ENCODE measurements around the gene CHCHD3.

CHCHD3 gene

DNA sequence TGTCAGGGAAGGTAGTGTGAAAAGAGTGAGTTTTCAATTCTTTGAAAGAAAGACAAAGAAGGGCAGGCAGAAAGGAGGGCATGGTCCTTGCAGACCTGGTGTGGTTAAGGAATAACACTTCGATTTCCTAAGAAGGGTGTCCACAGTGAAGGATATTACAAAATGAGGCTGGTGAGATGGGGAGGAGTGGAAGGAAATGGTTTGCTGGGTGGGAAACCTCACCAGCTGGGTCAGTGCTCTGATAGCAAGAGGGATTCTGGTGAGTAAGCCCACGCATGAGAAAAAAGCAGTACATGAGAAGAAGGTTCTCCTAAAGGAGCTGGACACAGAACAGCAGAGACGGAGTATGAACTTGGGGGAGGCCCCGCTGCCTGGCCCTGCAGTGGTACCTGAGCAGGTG, 275.1 kb downstream of the CHCHD3 start:
- TF ChIP-seq, protein P1, sequence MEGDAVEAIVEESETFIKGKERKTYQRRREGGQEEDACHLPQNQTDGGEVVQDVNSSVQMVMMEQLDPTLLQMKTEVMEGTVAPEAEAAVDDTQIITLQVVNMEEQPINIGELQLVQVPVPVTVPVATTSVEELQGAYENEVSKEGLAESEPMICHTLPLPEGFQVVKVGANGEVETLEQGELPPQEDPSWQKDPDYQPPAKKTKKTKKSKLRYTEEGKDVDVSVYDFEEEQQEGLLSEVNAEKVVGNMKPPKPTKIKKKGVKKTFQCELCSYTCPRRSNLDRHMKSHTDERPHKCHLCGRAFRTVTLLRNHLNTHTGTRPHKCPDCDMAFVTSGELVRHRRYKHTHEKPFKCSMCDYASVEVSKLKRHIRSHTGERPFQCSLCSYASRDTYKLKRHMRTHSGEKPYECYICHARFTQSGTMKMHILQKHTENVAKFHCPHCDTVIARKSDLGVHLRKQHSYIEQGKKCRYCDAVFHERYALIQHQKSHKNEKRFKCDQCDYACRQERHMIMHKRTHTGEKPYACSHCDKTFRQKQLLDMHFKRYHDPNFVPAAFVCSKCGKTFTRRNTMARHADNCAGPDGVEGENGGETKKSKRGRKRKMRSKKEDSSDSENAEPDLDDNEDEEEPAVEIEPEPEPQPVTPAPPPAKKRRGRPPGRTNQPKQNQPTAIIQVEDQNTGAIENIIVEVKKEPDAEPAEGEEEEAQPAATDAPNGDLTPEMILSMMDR (IDR thresholded peaks at IDR 0.05; ENCODE audit: insufficient read depth, low read length, poor library complexity, severe bottlenecking), result no peak
- H3K36me3 ChIP-seq (ENCODE audit: control insufficient read depth, insufficient read depth, low read length), result no peaks in the 10 kb centered on the region
- no peaks in the 10 kb centered on the region for H3K27me3 ChIP-seq (replicated peaks; ENCODE audit: control insufficient read depth, insufficient read depth, low read length)
- no peak overlapping the region for H3K4me3 ChIP-seq (replicated peaks; ENCODE audit: low read depth, low read length)
- no peak for DNase-seq (ENCODE audit: extremely low read depth, insufficient read length)

DNA sequence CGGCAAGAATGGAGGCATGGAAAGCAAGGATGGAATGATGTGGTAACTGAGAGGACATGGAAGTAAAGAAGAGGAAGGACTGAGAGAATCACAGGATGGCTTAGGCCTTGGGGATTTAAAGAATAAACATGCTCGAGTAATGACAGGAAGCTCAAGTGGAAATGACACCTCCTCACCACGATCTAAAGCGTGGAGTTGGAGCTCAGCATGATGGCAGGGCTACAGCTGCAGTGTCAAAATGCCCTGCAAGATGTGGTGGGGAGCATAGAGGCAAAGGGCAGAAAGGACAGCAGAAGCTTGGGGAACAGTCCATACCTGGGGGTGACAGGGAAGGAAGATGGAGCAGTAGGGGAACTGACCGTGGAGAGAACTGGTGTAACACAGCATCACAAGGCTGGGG, 276.1 kb downstream of the CHCHD3 start:
- H3K36me3 ChIP-seq (ENCODE audit: control insufficient read depth, insufficient read depth, low read length), result no peaks in the 10 kb centered on the region
- no peak for DNase-seq (ENCODE audit: extremely low read depth, insufficient read length)
- H3K4me3 ChIP-seq (replicated peaks; ENCODE audit: low read depth, low read length), result no peak overlapping the region
- H3K27me3 ChIP-seq (replicated peaks; ENCODE audit: control insufficient read depth, insufficient read depth, low read length), result no peaks in the 10 kb centered on the region
- TF ChIP-seq, protein P1 (IDR thresholded peaks at IDR 0.05; ENCODE audit: insufficient read depth, low read length, poor library complexity, severe bottlenecking), result no peak

DNA sequence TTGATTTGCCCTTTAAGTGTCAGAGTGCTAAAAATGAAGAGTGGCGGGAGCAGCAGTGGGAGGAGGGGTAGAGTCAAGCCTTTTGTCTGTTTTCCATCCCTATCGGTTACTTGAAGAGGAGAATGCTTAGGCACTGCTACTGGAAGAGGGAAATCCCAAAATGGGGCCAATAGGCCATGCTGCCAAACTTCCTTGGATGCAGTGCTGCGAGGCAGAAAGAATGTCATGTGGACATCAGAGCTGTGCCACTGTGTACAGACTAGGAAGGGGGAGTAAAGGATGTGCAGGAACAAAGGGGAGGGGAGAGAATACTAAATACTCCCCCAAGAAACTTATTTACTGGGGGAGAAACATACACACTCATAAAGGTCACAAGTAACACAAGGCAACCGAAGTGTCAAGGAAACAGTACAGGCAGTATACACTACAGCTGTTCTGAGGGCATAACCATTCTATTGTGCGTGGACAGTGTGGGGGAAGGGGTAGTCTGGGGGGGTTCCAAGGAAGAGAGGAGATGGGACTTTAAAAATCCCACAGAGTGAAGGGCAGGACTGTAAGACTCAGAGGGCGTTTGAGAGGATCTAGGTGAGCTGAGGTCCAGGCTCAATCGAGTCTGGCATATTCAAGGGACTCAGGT, 276.9 kb downstream of the CHCHD3 start:
- no peak for DNase-seq (ENCODE audit: extremely low read depth, insufficient read length)
- Histone ChIP-seq H3K36me3 (ENCODE audit: control insufficient read depth, insufficient read depth, low read length) (no peaks in the 10 kb centered on the region), H3K4me3 (replicated peaks; ENCODE audit: low read depth, low read length) (no peak overlapping the region), H3K27me3 (replicated peaks; ENCODE audit: control insufficient read depth, insufficient read depth, low read length) (no peaks in the 10 kb centered on the region)
- TF ChIP-seq, protein P1 (IDR thresholded peaks at IDR 0.05; ENCODE audit: insufficient read depth, low read length, poor library complexity, severe bottlenecking), result no peak

DNA sequence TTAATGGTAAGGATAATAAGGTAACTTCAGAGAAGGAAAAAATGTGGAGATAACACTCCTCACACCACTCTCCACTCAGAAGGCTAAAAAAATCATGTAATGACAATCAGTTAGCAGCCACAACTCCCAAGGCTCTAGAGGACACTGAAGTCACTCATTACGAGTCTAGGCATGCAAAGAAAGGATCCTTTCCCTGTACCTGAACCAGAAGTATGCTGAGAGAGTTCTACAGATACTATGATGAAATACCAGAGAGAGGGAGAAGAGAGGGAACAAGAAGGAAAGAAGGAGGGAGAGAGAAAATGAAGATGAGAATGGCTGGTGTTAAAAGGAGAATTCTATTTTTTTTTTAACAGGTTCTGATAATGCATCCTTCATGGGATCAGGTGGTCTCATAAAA, 281.4 kb downstream of the CHCHD3 start:
- Histone ChIP-seq H3K4me3 (replicated peaks; ENCODE audit: low read depth, low read length) (no peak overlapping the region), H3K36me3 (ENCODE audit: control insufficient read depth, insufficient read depth, low read length) (no peaks in the 10 kb centered on the region), H3K27me3 (replicated peaks; ENCODE audit: control insufficient read depth, insufficient read depth, low read length) (no peaks in the 10 kb centered on the region)
- DNase-seq (ENCODE audit: extremely low read depth, insufficient read length), result no peak
- TF ChIP-seq, protein P1 (IDR thresholded peaks at IDR 0.05; ENCODE audit: insufficient read depth, low read length, poor library complexity, severe bottlenecking), result no peak

DNA sequence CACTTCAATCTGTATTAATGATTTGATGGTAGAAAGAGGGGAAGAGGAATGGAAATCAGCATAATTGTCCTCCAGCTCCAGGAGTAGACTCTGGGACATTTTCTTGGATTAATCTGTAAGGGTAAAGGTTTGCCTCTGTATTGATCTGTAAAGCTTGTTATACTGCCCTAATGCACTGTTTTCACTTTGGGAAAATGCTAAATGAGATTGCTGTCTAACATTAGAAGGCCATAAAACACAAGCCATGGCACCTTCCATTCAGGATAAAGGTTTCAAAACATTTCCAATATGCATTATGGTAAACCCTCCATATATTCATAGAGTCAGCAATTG, 282.8 kb downstream of the CHCHD3 start:
- no peaks in the 10 kb centered on the region for H3K27me3 ChIP-seq (replicated peaks; ENCODE audit: control insufficient read depth, insufficient read depth, low read length)
- no peaks in the 10 kb centered on the region for H3K36me3 ChIP-seq (ENCODE audit: control insufficient read depth, insufficient read depth, low read length)
- DNase-seq (ENCODE audit: extremely low read depth, insufficient read length), result no peak
- TF ChIP-seq, protein P1 (IDR thresholded peaks at IDR 0.05; ENCODE audit: insufficient read depth, low read length, poor library complexity, severe bottlenecking), result no peak
- H3K4me3 ChIP-seq (replicated peaks; ENCODE audit: low read depth, low read length), result no peak overlapping the region

DNA sequence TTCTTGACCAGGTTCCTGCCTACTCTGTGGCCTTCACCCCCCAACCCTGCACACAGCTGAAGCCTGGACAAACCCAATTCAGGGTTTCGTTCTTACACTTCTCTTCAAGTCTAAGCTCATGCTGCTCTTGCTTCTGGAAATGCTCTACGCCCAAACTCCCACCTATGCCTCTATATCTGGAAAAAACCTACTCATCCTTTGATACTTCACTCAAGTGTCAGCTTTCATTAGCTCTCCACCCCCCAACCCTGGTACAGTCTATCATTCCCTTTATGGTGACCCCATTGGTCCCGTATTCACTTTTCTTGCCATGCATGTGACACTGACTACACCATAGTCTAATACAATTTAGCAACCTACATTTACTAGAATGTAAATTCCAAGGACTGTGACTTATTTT, 284.7 kb downstream of the CHCHD3 start:
- H3K36me3 ChIP-seq (ENCODE audit: control insufficient read depth, insufficient read depth, low read length), result no peaks in the 10 kb centered on the region; the same call in 1 of the 2 replicates
- DNase-seq (ENCODE audit: extremely low read depth, insufficient read length), result no peak
- TF ChIP-seq, protein P1 (IDR thresholded peaks at IDR 0.05; ENCODE audit: insufficient read depth, low read length, poor library complexity, severe bottlenecking), result no peak
- H3K27me3 ChIP-seq (replicated peaks; ENCODE audit: control insufficient read depth, insufficient read depth, low read length), result no peaks in the 10 kb centered on the region
- H3K4me3 ChIP-seq (replicated peaks; ENCODE audit: low read depth, low read length), result no peak overlapping the region

Data from GM06990 (cell line).